Measurements from ENCODE around the gene RABGAP1. TPM values are rescaled to one million over a fixed set of nuclear protein-coding genes. Genes with fewer than 3 reads are reported as not detected.

The RABGAP1 gene
- polyA plus RNA-seq, 1 donor from 2014 or later = 67.8 TPM

GRCh38 chr9:123129423-123129822 is 188.6 kb downstream of the RABGAP1 start:
- Histone ChIP-seq H3K9ac (ENCODE audit: low read length) (no peak overlapping the region), H2AFZ (ENCODE audit: low read depth, low read length) (no peak overlapping the region), H3K36me3 (ENCODE audit: insufficient read depth, low read length) (peaks cover 9% of the 10 kb centered on the region), H3F3A (ENCODE audit: insufficient read depth, low read length, poor library complexity, severe bottlenecking) (no peaks in the 10 kb centered on the region), H3K27ac (ENCODE audit: low read length) (no peak overlapping the region), H3K9me2 (ENCODE audit: insufficient read depth, low read length) (no peaks in the 10 kb centered on the region), H3K9me3 (ENCODE audit: low read length) (no peaks in the 10 kb centered on the region), H4K20me1 (ENCODE audit: insufficient read depth) (no peaks in the 10 kb centered on the region), H3K79me2 (replicated peaks; ENCODE audit: insufficient read depth, low read length) (no peaks in the 10 kb centered on the region), H3K4me3 (ENCODE audit: low read length) (no peak overlapping the region), H3K4me2 (ENCODE audit: low read length) (no peak overlapping the region), H3K27me3 (ENCODE audit: insufficient read depth, low read depth, low read length) (no peaks in the 10 kb centered on the region)
- no peak for TF ChIP-seq TAF1 (IDR thresholded peaks at IDR 0.05; ENCODE audit: low read depth)
- TF ChIP-seq EP300 (conservative IDR thresholded peaks at IDR 0.05; ENCODE audit: poor library complexity, severe bottlenecking) = no peak
- no peak for TF ChIP-seq REST (IDR thresholded peaks at IDR 0.05; ENCODE audit: borderline replicate concordance)
- no peak for TF ChIP-seq SMC3 (conservative IDR thresholded peaks at IDR 0.05; ENCODE audit: poor library complexity)
- no peak for TF ChIP-seq CTCF (IDR thresholded peaks at IDR 0.05; ENCODE audit: poor library complexity, severe bottlenecking)
- no peak for TF ChIP-seq POLR2AphosphoS5 (IDR thresholded peaks at IDR 0.05)
- TF ChIP-seq MXI1 (conservative IDR thresholded peaks at IDR 0.05; ENCODE audit: poor library complexity, severe bottlenecking) = no peak
- no peak for TF ChIP-seq RAD21 (conservative IDR thresholded peaks at IDR 0.05)
- TF ChIP-seq EZH2 (IDR thresholded peaks at IDR 0.05; ENCODE audit: borderline replicate concordance, insufficient read depth, low read length, poor library complexity, severe bottlenecking) = no peak

- Histone ChIP-seq H2AFZ (ENCODE audit: low read depth, low read length) (no peak overlapping the region), H4K20me1 (ENCODE audit: insufficient read depth) (no peaks in the 10 kb centered on the region), H3K9me3 (ENCODE audit: low read length) (no peaks in the 10 kb centered on the region), H3F3A (ENCODE audit: insufficient read depth, low read length, poor library complexity, severe bottlenecking) (no peaks in the 10 kb centered on the region), H3K27ac (ENCODE audit: low read length) (no peak overlapping the region), H3K4me2 (ENCODE audit: low read length) (no peak overlapping the region), H3K79me2 (replicated peaks; ENCODE audit: insufficient read depth, low read length) (no peaks in the 10 kb centered on the region), H3K4me3 (ENCODE audit: low read length) (no peak overlapping the region), H3K9ac (ENCODE audit: low read length) (no peak overlapping the region), H3K27me3 (ENCODE audit: insufficient read depth, low read depth, low read length) (no peaks in the 10 kb centered on the region), H3K9me2 (ENCODE audit: insufficient read depth, low read length) (no peaks in the 10 kb centered on the region), H3K36me3 (ENCODE audit: insufficient read depth, low read length) (peaks cover 9% of the 10 kb centered on the region)
- TF ChIP-seq MXI1 (conservative IDR thresholded peaks at IDR 0.05; ENCODE audit: poor library complexity, severe bottlenecking) = no peak
- no peak for TF ChIP-seq POLR2AphosphoS5 (IDR thresholded peaks at IDR 0.05)
- TF ChIP-seq CTCF (IDR thresholded peaks at IDR 0.05; ENCODE audit: poor library complexity, severe bottlenecking) = no peak
- no peak for TF ChIP-seq EP300 (conservative IDR thresholded peaks at IDR 0.05; ENCODE audit: poor library complexity, severe bottlenecking)
- TF ChIP-seq SMC3 (conservative IDR thresholded peaks at IDR 0.05; ENCODE audit: poor library complexity) = no peak
- TF ChIP-seq EZH2 (IDR thresholded peaks at IDR 0.05; ENCODE audit: borderline replicate concordance, insufficient read depth, low read length, poor library complexity, severe bottlenecking) = no peak
- TF ChIP-seq TAF1 (IDR thresholded peaks at IDR 0.05; ENCODE audit: low read depth) = no peak
- no peak for TF ChIP-seq RAD21 (conservative IDR thresholded peaks at IDR 0.05)
- TF ChIP-seq REST (IDR thresholded peaks at IDR 0.05; ENCODE audit: borderline replicate concordance) = no peak
Observed at GRCh38 chr9:123131258-123131657, 190.4 kb downstream of the RABGAP1 start.

All from neural cell (in vitro differentiated cells).